Psoas muscle (tissue), 8 donors: Measurements from ENCODE around the gene NPIPB2. TPM values are rescaled to one million over a fixed set of nuclear protein-coding genes. Genes with fewer than 3 reads are reported as not detected.
A peak's percentile ranks its signal among the peaks of the same experiment; 100 is the strongest.

Source experiments
- ATAC-seq, 4 donors: fragments of 200-7000 bp; cut with Tn5 transposase; one replicate each; pipeline ENCODE4 v1.9.1; 2020; ENCODE audit warnings: moderate library complexity in 3 of 4, mild to moderate bottlenecking in 2 of 4
- DNase-seq, 2 donors: peaks; one replicate each; pipeline ENCODE4 v3.0.0-alpha.2; 2020
- H3K27ac ChIP-seq: fragments of 200-600 bp; one replicate; pipeline ENCODE4 v1.8.0; 2022
- H3K27me3 ChIP-seq, 3 donors: fragments of 200-600 bp in 1 of 3; one replicate each; pipeline versions ENCODE4 v1.6.1 to v1.8.0; 2013 to 2022; ENCODE audit warnings: low read length in 2 of 3, mild to moderate bottlenecking in 2 of 3, moderate library complexity in 1 of 3; ENCODE audit not compliant: insufficient read depth in 3 of 3
- H3K36me3 ChIP-seq, 2 donors: fragments of 200-600 bp in 1 of 2; one replicate each; pipeline versions ENCODE4 v1.6.1 to v1.8.0; 2013 to 2022; ENCODE audit warnings: low read depth in 1 of 2, mild to moderate bottlenecking in 1 of 2, moderate library complexity in 1 of 2; ENCODE audit not compliant: insufficient read depth in 1 of 2
- H3K4me1 ChIP-seq: fragments of 200-600 bp; one replicate; pipeline ENCODE4 v1.8.0; 2022
- H3K4me3 ChIP-seq: fragments of 200-600 bp; one replicate; pipeline ENCODE4 v1.8.0; 2022; ENCODE audit warnings: mild to moderate bottlenecking
- H3K9me3 ChIP-seq: fragments of 200-600 bp; one replicate; pipeline ENCODE4 v1.8.0; 2022
- CTCF ChIP-seq: fragments of 200-600 bp; IDR thresholded peaks from one replicate; pipeline ENCODE4 v1.8.0; 2022; ENCODE audit warnings: antibody characterized with exemption
- WGBS, 3 donors: extraction: QIAGEN DNeasy Blood & Tissue Kit; methylation state at CpG; one replicate each; pipeline versions ENCODE4 v1.1.6 to v1.1.7; 2013; 5-methylcytosine and 5-hydroxymethylcytosine counted together
- intact Hi-C, 2 donors: fragments of 100-400 bp; cut with DNase I; formaldehyde crosslinking; loops; one replicate each; pipeline versions ENCODE4 v1.11.0 to v1.14.2; 2022
- polyA plus RNA-seq, 3 donors: library from polyadenylated mRNA; stranded (reverse); fragments of 200-250 nt; gene quantifications; one replicate each; pipeline ENCODE4 v1.2.3, GENCODE V29; 2013
- total RNA-seq, 4 donors: library from RNA; stranded (reverse); fragmentation: NEBNext Ultra II Directional in 2 of 4; extraction: Animal tissue kit (Norgen Biotek cat#: 25700) in 2 of 4; gene quantifications; one replicate each; pipeline versions ENCODE4 v1.2.1 to v1.2.4, GENCODE V29; 2021 to 2023
- donor health status: healthy with polysubstance abuse.
- donor health status: DM: no; HTN: no; CAD: no; lungs with moderate emphysema.
- donor health status: Bipolar disorder and iron deficiency.
- donor health status: healthy.
- donor health status: DM: yes; HTN: yes; CAD: no.
- donor health status: DM: no; HTN: no; CAD: no.
- donor health status: DM: no; HTN: no; CAD: no.
- donor health status: DM: yes; HTN: yes; CAD: no.

NPIPB2 gene
- total and polyA plus RNA-seq, 7 donors, result 1.7 to 5.6 (median 2.7) TPM; not detected in 2

- no peak for ATAC-seq
Observed at GRCh38 chr16:11890231-11890965, 51.4 kb downstream of the NPIPB2 start.

GRCh38 chr16:11886881-11887280 lies 55.0 kb downstream of the NPIPB2 start:
- H3K36me3 ChIP-seq, result peaks cover 3 to 100% of the 10 kb centered on the region in 2 donors
- no peak for TF ChIP-seq CTCF
- H3K4me1 ChIP-seq, result no peaks in the 10 kb centered on the region
- intact Hi-C loops, result no loop called here
- no peak overlapping the region for H3K4me3 ChIP-seq
- DNase-seq (no peak), ATAC-seq (no peak)
- H3K27ac ChIP-seq, result no peak overlapping the region
- no peaks in the 10 kb centered on the region for H3K9me3 ChIP-seq
- no peaks in the 10 kb centered on the region for H3K27me3 ChIP-seq
- WGBS, 3 donors, result 84 to 88% (median 87%) methylated on average over 6 of the region's 6 CpGs

More at GRCh38 chr16:11890231-11890965, 51.4 kb downstream of the NPIPB2 start:
- H3K27ac ChIP-seq, result no peak overlapping the region
- H3K9me3 ChIP-seq, result no peaks in the 10 kb centered on the region
- intact Hi-C loops, result no loop called here
- 86 to 95% (median 93%) methylated on average over 5 of the region's 5 CpGs for WGBS, 3 donors
- no peaks in the 10 kb centered on the region for H3K4me1 ChIP-seq
- DNase-seq, result no peak
- H3K27me3 ChIP-seq, result no peaks in the 10 kb centered on the region
- peaks cover 0 to 100% of the 10 kb centered on the region in 2 donors for H3K36me3 ChIP-seq
- H3K4me3 ChIP-seq, result no peak overlapping the region
- TF ChIP-seq CTCF, result no peak

GRCh38 chr16:11884035-11884434 lies 57.8 kb downstream of the NPIPB2 start:
- no peaks in the 10 kb centered on the region for H3K27me3 ChIP-seq
- intact Hi-C loops, result loop anchor here (5.0 kb wide), 2 partner anchors 112 to 117 kb away; no protein-coding TSS in a partner anchor
- H3K27ac ChIP-seq, result no peak overlapping the region
- H3K36me3 ChIP-seq, result peaks cover 3 to 100% of the 10 kb centered on the region in 2 donors
- ATAC-seq (no peak), DNase-seq (no peak)
- no peaks in the 10 kb centered on the region for H3K9me3 ChIP-seq
- no peak for TF ChIP-seq CTCF
- H3K4me1 ChIP-seq, result no peaks in the 10 kb centered on the region
- H3K4me3 ChIP-seq, result no peak overlapping the region
- 97% methylated on average over 5 of the region's 5 CpGs for WGBS, 3 donors

- intact Hi-C loops, result loop anchor here (5.0 kb wide), 2 partner anchors 108 to 113 kb away; no protein-coding TSS in a partner anchor
Observed at GRCh38 chr16:11880007-11880406, 61.8 kb downstream of the NPIPB2 start.

More at GRCh38 chr16:11880007-11880406, 61.8 kb downstream of the NPIPB2 start:
- TF ChIP-seq CTCF, result no peak
- H3K4me1 ChIP-seq, result no peaks in the 10 kb centered on the region
- H3K36me3 ChIP-seq, result peaks cover 3 to 100% of the 10 kb centered on the region in 2 donors
- 84 to 94% (median 84%) methylated on average over 5 of the region's 5 CpGs for WGBS, 3 donors
- no peaks in the 10 kb centered on the region for H3K27me3 ChIP-seq
- H3K27ac ChIP-seq, result no peak overlapping the region
- peak in 2 of 4 donors; percentile 32 to 43 for ATAC-seq
- H3K9me3 ChIP-seq, result no peaks in the 10 kb centered on the region
- DNase-seq, result no peak
- H3K4me3 ChIP-seq, result no peak overlapping the region
